Measurements from ENCODE around the gene ABAT. TPM values are rescaled to one million over a fixed set of nuclear protein-coding genes. Genes with fewer than 3 reads are reported as not detected.

Gene ABAT
- total and polyA plus RNA-seq, 7 donors: 0.55 to 1.7 (median 0.79) TPM

DNA sequence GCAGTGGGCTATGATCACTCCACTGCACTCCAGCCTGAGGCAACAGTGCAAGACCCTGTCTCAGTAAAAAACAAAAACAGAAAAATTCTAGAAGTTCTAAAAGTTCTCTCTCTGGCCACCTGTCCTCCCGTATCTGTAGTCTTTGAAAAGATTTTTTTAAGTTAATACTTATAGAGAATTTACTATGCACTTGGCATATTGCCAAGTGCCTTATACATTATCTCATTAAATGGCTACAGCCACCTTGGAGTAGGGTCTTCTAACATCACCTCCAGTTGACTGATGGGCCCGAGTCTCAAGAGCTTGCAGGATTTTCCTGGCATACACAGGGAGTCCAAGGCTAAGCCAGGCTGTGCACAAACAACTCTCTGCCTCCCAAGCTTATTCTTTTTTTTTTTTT is 78.3 kb downstream of the ABAT start:
- intact Hi-C loops (cut with DNase I): no loop called here
- Histone ChIP-seq H3K4me1 (no peaks in the 10 kb centered on the region), H3K4me3 (no peak overlapping the region), H3K27me3 (ENCODE audit: insufficient read depth in 3 of 3, low read length in 2 of 3) (no peaks in the 10 kb centered on the region), H3K36me3 (ENCODE audit: insufficient read depth in 1 of 2, low read depth in 1 of 2) (peaks cover 0 to 11% of the 10 kb centered on the region in 2 donors), H3K27ac (no peak overlapping the region), H3K9me3 (no peaks in the 10 kb centered on the region)
- WGBS, 3 donors: 38 to 56% (median 39%) methylated on average over 2 of the region's 2 CpGs
- no peak for DNase-seq
- ATAC-seq: no peak
- TF ChIP-seq, protein P1, sequence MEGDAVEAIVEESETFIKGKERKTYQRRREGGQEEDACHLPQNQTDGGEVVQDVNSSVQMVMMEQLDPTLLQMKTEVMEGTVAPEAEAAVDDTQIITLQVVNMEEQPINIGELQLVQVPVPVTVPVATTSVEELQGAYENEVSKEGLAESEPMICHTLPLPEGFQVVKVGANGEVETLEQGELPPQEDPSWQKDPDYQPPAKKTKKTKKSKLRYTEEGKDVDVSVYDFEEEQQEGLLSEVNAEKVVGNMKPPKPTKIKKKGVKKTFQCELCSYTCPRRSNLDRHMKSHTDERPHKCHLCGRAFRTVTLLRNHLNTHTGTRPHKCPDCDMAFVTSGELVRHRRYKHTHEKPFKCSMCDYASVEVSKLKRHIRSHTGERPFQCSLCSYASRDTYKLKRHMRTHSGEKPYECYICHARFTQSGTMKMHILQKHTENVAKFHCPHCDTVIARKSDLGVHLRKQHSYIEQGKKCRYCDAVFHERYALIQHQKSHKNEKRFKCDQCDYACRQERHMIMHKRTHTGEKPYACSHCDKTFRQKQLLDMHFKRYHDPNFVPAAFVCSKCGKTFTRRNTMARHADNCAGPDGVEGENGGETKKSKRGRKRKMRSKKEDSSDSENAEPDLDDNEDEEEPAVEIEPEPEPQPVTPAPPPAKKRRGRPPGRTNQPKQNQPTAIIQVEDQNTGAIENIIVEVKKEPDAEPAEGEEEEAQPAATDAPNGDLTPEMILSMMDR (IDR thresholded peaks at IDR 0.05): no peak

DNA sequence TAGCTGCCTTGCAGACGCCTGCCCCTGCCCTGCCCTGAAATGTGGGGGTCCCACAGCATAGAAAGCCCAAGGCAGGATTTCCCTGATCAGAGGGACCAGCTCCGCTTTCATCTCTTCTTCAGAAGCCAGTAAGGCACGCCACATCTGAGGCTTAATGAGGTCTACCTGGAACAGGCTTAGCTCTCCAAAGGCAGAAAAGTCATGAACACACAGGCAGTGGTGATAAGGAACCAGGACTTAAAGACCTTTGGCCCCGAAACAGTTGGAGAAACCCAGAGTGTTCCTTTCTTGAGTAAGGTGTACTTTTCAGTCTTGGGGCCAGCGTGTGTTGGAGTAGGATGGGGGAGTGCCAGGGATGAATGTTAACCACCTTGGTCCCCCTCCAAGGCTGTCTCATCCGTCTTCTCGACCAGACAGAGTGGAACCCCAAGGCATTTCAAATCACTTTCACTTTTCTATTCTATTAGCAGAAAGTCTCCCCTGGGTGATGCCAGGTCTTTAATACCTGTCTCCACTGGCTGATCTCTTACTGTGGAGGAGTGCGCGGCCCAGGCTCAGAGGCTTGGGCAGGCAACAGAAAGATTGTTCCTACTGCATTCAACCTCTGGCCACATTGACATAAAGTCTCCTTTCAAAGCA is 79.1 kb downstream of the ABAT start:
- TF ChIP-seq, protein P1 (IDR thresholded peaks at IDR 0.05): no peak
- DNase-seq (no peak), ATAC-seq (no peak)
- intact Hi-C loops (cut with DNase I): no loop called here
- Histone ChIP-seq H3K4me1 (no peaks in the 10 kb centered on the region), H3K9me3 (no peaks in the 10 kb centered on the region), H3K27ac (no peak overlapping the region), H3K27me3 (ENCODE audit: insufficient read depth in 3 of 3, low read length in 2 of 3) (no peaks in the 10 kb centered on the region), H3K36me3 (ENCODE audit: insufficient read depth in 1 of 2, low read depth in 1 of 2) (peaks cover 0 to 16% of the 10 kb centered on the region in 2 donors), H3K4me3 (no peak overlapping the region)
- WGBS, 3 donors: 73 to 85% (median 74%) methylated on average over 9 of the region's 9 CpGs

DNA sequence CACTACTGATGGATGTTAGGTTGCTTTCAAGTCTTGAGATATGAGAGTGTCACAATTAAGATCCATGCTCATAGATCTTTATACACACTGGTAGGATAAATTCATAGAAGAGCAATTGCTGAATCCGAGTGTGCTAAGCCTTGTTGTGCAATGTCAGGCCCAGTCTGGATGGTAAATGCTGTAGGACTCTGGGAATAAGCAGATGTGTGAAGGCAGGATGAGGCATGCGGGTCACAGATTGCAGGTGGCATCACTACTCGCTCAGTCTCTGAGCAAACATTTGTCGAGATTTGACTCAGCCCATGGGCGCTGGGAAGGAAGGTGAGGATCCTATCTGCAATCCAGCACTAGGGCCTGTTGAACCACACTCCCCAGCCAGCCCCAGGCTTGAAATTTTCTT is 82.3 kb downstream of the ABAT start:
- Histone ChIP-seq H3K27ac (no peak overlapping the region), H3K36me3 (ENCODE audit: insufficient read depth in 1 of 2, low read depth in 1 of 2) (peaks cover 0 to 9% of the 10 kb centered on the region in 2 donors), H3K9me3 (no peaks in the 10 kb centered on the region), H3K4me1 (no peaks in the 10 kb centered on the region), H3K4me3 (no peak overlapping the region), H3K27me3 (ENCODE audit: insufficient read depth in 3 of 3, low read length in 2 of 3) (no peaks in the 10 kb centered on the region)
- intact Hi-C loops (cut with DNase I): no loop called here
- DNase-seq: no peak
- 87 to 98% (median 89%) methylated on average over 5 of the region's 5 CpGs for WGBS, 3 donors
- TF ChIP-seq, protein P1 (IDR thresholded peaks at IDR 0.05): no peak
- ATAC-seq: no peak

DNA sequence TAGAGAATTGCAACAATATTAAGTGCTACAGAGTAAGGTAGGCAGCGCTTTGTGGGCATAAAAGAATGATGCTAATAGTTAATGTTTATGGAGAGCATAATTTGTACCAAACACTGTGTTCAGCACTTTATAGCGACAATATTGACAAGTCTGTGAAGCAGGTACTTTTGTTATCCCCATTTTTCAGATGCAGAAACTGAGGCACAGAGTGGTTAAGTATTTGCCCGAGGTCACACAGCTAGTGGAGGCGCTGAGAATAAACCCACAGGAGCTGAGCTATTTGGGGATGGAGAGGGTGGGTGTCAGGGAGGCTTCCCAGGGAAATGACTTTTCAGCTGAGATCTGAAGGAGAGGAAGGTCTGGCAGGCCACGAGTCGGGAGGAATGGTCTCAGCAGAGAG is 83.6 kb downstream of the ABAT start:
- Histone ChIP-seq H3K27me3 (ENCODE audit: insufficient read depth in 3 of 3, low read length in 2 of 3) (no peaks in the 10 kb centered on the region), H3K27ac (no peak overlapping the region), H3K9me3 (no peaks in the 10 kb centered on the region), H3K4me1 (no peaks in the 10 kb centered on the region), H3K36me3 (ENCODE audit: insufficient read depth in 1 of 2, low read depth in 1 of 2) (peaks cover 0 to 9% of the 10 kb centered on the region in 2 donors), H3K4me3 (no peak overlapping the region)
- ATAC-seq (no peak), DNase-seq (no peak)
- TF ChIP-seq, protein P1 (IDR thresholded peaks at IDR 0.05): no peak
- 79 to 94% (median 89%) methylated on average over 6 of the region's 6 CpGs for WGBS, 3 donors
- intact Hi-C loops (cut with DNase I): no loop called here

DNA sequence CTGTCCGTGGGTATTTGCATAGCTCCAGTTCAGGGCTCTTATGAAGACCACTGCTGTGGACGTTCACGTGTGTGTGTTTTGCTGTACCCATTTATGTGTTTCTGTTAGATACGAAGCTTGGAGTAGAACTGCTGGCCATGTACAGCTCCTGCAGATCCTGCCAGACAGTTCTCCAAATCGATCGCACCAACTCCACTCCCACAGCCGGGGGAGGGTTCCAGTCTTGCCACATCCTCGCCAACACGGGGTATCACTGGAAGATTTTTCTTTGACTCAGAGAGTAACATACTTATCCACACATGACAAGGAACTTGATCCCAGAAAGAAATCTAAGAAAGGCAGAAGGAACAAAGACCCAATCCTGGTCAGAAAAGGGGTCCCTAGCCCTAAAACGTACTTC is 85.6 kb downstream of the ABAT start:
- Histone ChIP-seq H3K27me3 (ENCODE audit: insufficient read depth in 3 of 3, low read length in 2 of 3) (no peaks in the 10 kb centered on the region), H3K4me1 (no peaks in the 10 kb centered on the region), H3K4me3 (no peak overlapping the region), H3K9me3 (no peaks in the 10 kb centered on the region), H3K27ac (no peak overlapping the region), H3K36me3 (ENCODE audit: insufficient read depth in 1 of 2, low read depth in 1 of 2) (peaks cover 0 to 9% of the 10 kb centered on the region in 2 donors)
- ATAC-seq: no peak
- TF ChIP-seq, protein P1 (IDR thresholded peaks at IDR 0.05): no peak
- no peak for DNase-seq
- 86 to 91% (median 86%) methylated on average over 10 of the region's 10 CpGs for WGBS, 3 donors
- intact Hi-C loops (cut with DNase I): no loop called here
